HCT116 (cell line): ENCODE data around the gene ZNF79. TPM values are rescaled to one million over a fixed set of nuclear protein-coding genes. Genes with fewer than 3 reads are reported as not detected.
A peak's percentile ranks its signal among the peaks of the same experiment; 100 is the strongest.

Source experiments
- ATAC-seq: fragments of 200-7000 bp; cut with Tn5 transposase; 2 replicates; pipeline ENCODE4 v1.9.1; 2020; ENCODE audit warnings: mild to moderate bottlenecking, moderate library complexity
- BruUV-seq: library from RNA; stranded (reverse); fragments of 400-500 nt; replicated peaks from 2 replicates; lab custom pipeline; 2021; lab: Mats Ljungman, UMichigan
- CTCF ChIA-PET: fragments of 300-600 bp; sonication (Branson Sonifier 250); formaldehyde crosslinking; loops from one replicate; lab custom pipeline; 2021; ENCODE audit warnings: antibody characterized with exemption; lab: Charles Lee
- POLR2A ChIA-PET: fragments of 300-600, 350-600 bp; sonication (Branson Sonifier 250); formaldehyde crosslinking; loops from one replicate; lab custom pipeline; 2021; ENCODE audit warnings: antibody characterized with exemption; lab: Charles Lee
- RAD21 ChIA-PET, 2 experiments: fragments of 300-600 bp; sonication (Branson Sonifier 250); formaldehyde crosslinking; loops; one replicate each; lab custom pipeline; 2023; ENCODE audit warnings: low total read pairs in 2 of 2; ENCODE audit not compliant: uncharacterized antibody in 2 of 2, unreplicated experiment in 2 of 2, low non-redundant PET in 1 of 2; lab: Charles Lee
- DNase-seq: peaks from one replicate; pipeline ENCODE4 v3.0.0-alpha.2; 2010; ENCODE audit warnings: low read depth, low spot score
- H2AFZ ChIP-seq: fragments of 200-600 bp; shearing (Covaris generic), sonication (generic); 2 replicates; pipeline ENCODE4 v1.6.1; 2017; ENCODE audit warnings: low read depth, mixed run types, mixed read lengths, antibody characterized with exemption, low read length; ENCODE audit not compliant: poor library complexity, severe bottlenecking
- H3K27ac ChIP-seq: 2 replicates; pipeline ENCODE4 v1.5.1; 2012; ENCODE audit warnings: low read depth, low read length
- H3K27me3 ChIP-seq: fragments of 200-600 bp; sonication (generic); 2 replicates; pipeline ENCODE4 v1.6.1; 2016; ENCODE audit warnings: mixed run types, low read length, mixed read lengths; ENCODE audit not compliant: insufficient read depth
- H3K36me3 ChIP-seq, 2 experiments: fragments of 200-500 bp in 1 of 2; fragments of 200-600 bp in 1 of 2; sonication (Bioruptor generic) in 1 of 2; sonication (generic) in 1 of 2; 2 replicates each; pipeline versions ENCODE4 v1.5.1 to v1.6.1; 2014 to 2016; ENCODE audit warnings: low read length in 2 of 2, inconsistent platforms in 1 of 2, mixed read lengths in 1 of 2, mixed run types in 1 of 2; ENCODE audit not compliant: insufficient read depth in 2 of 2, control insufficient read depth in 1 of 2
- H3K4me1 ChIP-seq, 2 experiments: fragments of 200-600 bp in 1 of 2; sonication (generic) in 1 of 2; 2 replicates each; pipeline versions ENCODE4 v1.5.1 to v1.6.1; 2012 to 2017; ENCODE audit warnings: low read length in 2 of 2, inconsistent platforms in 1 of 2, mild to moderate bottlenecking in 1 of 2, mixed read lengths in 1 of 2, mixed run types in 1 of 2, moderate library complexity in 1 of 2; ENCODE audit not compliant: insufficient read depth in 2 of 2, control insufficient read depth in 1 of 2
- H3K4me2 ChIP-seq: fragments of 200-600 bp; sonication (generic); 2 replicates; pipeline ENCODE4 v1.6.1; 2017; ENCODE audit warnings: mixed run types, low read length, mixed read lengths
- H3K4me3 ChIP-seq, 2 experiments: fragments of 200-600 bp in 1 of 2; sonication (generic) in 1 of 2; replicated peaks in 1 of 2; 2 replicates each; pipeline ENCODE4 v1.5.1; 2011 to 2016; ENCODE audit warnings: low read length in 2 of 2, control low read depth in 1 of 2, low read depth in 1 of 2, mild to moderate bottlenecking in 1 of 2, mixed read lengths in 1 of 2, mixed run types in 1 of 2
- H3K79me2 ChIP-seq: fragments of 200-600 bp; sonication (generic); 2 replicates; pipeline ENCODE4 v1.6.1; 2017; ENCODE audit warnings: mild to moderate bottlenecking, mixed run types, low read length, moderate library complexity, mixed read lengths; ENCODE audit not compliant: insufficient read depth
- H3K9ac ChIP-seq: fragments of 200-600 bp; sonication (generic); 2 replicates; pipeline ENCODE4 v1.6.1; 2016; ENCODE audit warnings: low read length, mixed read lengths
- H3K9me2 ChIP-seq: fragments of 200-600 bp; sonication (generic), shearing (Covaris generic); 2 replicates; pipeline ENCODE4 v1.6.1; 2017; ENCODE audit warnings: mixed run types, mild to moderate bottlenecking, moderate library complexity; ENCODE audit not compliant: insufficient read depth
- H3K9me3 ChIP-seq, 2 experiments: fragments of 200-500 bp in 1 of 2; fragments of 200-600 bp in 1 of 2; sonication (Bioruptor generic) in 1 of 2; sonication (generic) in 1 of 2; 2 replicates each; pipeline ENCODE4 v1.6.1; 2014 to 2017; ENCODE audit warnings: low read length in 2 of 2, mixed read lengths in 2 of 2, inconsistent platforms in 1 of 2, low read depth in 1 of 2, mild to moderate bottlenecking in 1 of 2, mixed run types in 1 of 2, moderate library complexity in 1 of 2; ENCODE audit not compliant: control insufficient read depth in 1 of 2, insufficient read depth in 1 of 2
- H4K20me1 ChIP-seq: fragments of 200-600 bp; sonication (generic), shearing (Covaris generic); 2 replicates; pipeline ENCODE4 v1.6.1; 2017; ENCODE audit warnings: mixed run types, mild to moderate bottlenecking, moderate library complexity; ENCODE audit not compliant: insufficient read depth
- ATF3 ChIP-seq: IDR thresholded peaks from 2 replicates; pipeline ENCODE4 v1.6.1; 2012
- CTCF ChIP-seq, 3 experiments: fragments of 200-600 bp in 1 of 3; sonication (generic) in 1 of 3; IDR thresholded peaks in 2 of 3; conservative IDR thresholded peaks in 1 of 3; 2 replicates each; pipeline ENCODE4 v1.5.1; 2012 to 2017; ENCODE audit warnings: low read depth in 2 of 3, low read length in 2 of 3, antibody characterized with exemption in 1 of 3, borderline replicate concordance in 1 of 3, control low read depth in 1 of 3, mild to moderate bottlenecking in 1 of 3, mixed read lengths in 1 of 3, mixed run types in 1 of 3, moderate library complexity in 1 of 3; ENCODE audit not compliant: insufficient read depth in 1 of 3
- ELF1 ChIP-seq: IDR thresholded peaks from 2 replicates; pipeline ENCODE4 v1.6.1; 2012; ENCODE audit warnings: low read depth, borderline replicate concordance
- EZH2phosphoT487 ChIP-seq: fragments of 200-600 bp; IDR thresholded peaks from 2 replicates; pipeline ENCODE4 v1.6.1; 2018; ENCODE audit warnings: antibody characterized with exemption, borderline replicate concordance
- JUND ChIP-seq: IDR thresholded peaks from 2 replicates; pipeline ENCODE4 v1.6.1; 2012
- MAX ChIP-seq: IDR thresholded peaks from 2 replicates; pipeline ENCODE4 v1.6.1; 2012
- POLR2A ChIP-seq: IDR thresholded peaks from 2 replicates; pipeline ENCODE4 v1.7.0; 2011; ENCODE audit warnings: borderline replicate concordance; ENCODE audit not compliant: insufficient read depth, insufficient read length; ENCODE audit errors: extremely low read depth
- RAD21 ChIP-seq: IDR thresholded peaks from 2 replicates; pipeline ENCODE4 v1.6.1; 2012; ENCODE audit warnings: low read depth, mild to moderate bottlenecking
- REST ChIP-seq: IDR thresholded peaks from 2 replicates; pipeline ENCODE4 v1.6.1; 2012; ENCODE audit warnings: low read depth
- YY1 ChIP-seq: IDR thresholded peaks from 2 replicates; pipeline ENCODE4 v1.6.1; 2011; ENCODE audit warnings: low read length, low read depth, moderate library complexity, mild to moderate bottlenecking; ENCODE audit not compliant: insufficient replicate concordance; ENCODE audit errors: extremely low read depth
- intact Hi-C: fragments of 100-400 bp; cut with micrococcal nuclease; formaldehyde crosslinking; loops from 2 replicates; pipeline ENCODE4 v1.10.0; 2022
- total RNA-seq: library from RNA; stranded (reverse); gene quantifications from one replicate; pipeline ENCODE4 v1.2.1, GENCODE V29; 2021; ENCODE audit not compliant: unreplicated experiment

Gene ZNF79
- total RNA-seq, 1 experiment from 2014 or later = 5.3 TPM

GRCh38 chr9:127418037-127418471, 6.1 kb upstream of the ZNF79 start:
- BruUV-seq = no TSS peak
- H3K79me2 ChIP-seq = no peaks in the 10 kb centered on the region; the same call in 1 of the 2 replicates
- intact Hi-C loops = no loop called here
- no peaks in the 10 kb centered on the region for H3K27me3 ChIP-seq
- TF ChIP-seq RAD21 = peak; percentile 32; the same call in 1 of the 2 replicates
- no peak for TF ChIP-seq ATF3
- TF ChIP-seq CTCF (IDR thresholded peaks at IDR 0.05 in 2 of 3, conservative IDR thresholded peaks at IDR 0.05 in 1 of 3; ENCODE audit: borderline replicate concordance in 1 of 3, insufficient read depth in 1 of 3, low read depth in 2 of 3, low read length in 2 of 3) = peak; percentile 34 to 49 (median 36); a peak in 5 of 6 replicates
- TF ChIP-seq, all 23 proteins: peak for 2
- Histone ChIP-seq H3K27ac (no peak overlapping the region), H3K9ac (no peak overlapping the region), H3K36me3 (no peaks in the 10 kb centered on the region), H3K9me2 (no peaks in the 10 kb centered on the region), H3K4me2 (no peak overlapping the region), H3K9me3 (no peaks in the 10 kb centered on the region), H3K4me1 (peaks cover 3 to 37% of the 10 kb centered on the region in 2 experiments; a peak in 3 of 4 replicates), H2AFZ (no peak overlapping the region), H4K20me1 (no peaks in the 10 kb centered on the region), H3K4me3 (no peak overlapping the region)
- CTCF ChIA-PET = interaction anchor here (1.4 kb wide), 1 partner anchor 204 kb away, joined by 4 read pairs; no protein-coding TSS in a partner anchor
- peak; percentile 15 for DNase-seq
- POLR2A ChIA-PET = interaction anchor here (0.8 kb wide), 1 partner anchor 21 kb away, joined by 3 read pairs; the partner anchor contains the start of gene SLC2A8
- ATAC-seq = peak; percentile 85
- RAD21 ChIA-PET = no interaction called here

GRCh38 chr9:127419348-127419747, 4.8 kb upstream of the ZNF79 start:
- H3K9ac ChIP-seq = no peak overlapping the region
- no peak overlapping the region for H3K4me2 ChIP-seq
- ChIA-PET RAD21 (no interaction called here), POLR2A (no interaction called here), CTCF (no interaction called here)
- no peak overlapping the region for H2AFZ ChIP-seq
- peaks cover 3 to 39% of the 10 kb centered on the region in 2 experiments; a peak in 3 of 4 replicates for H3K4me1 ChIP-seq
- ATAC-seq = no peak
- no peaks in the 10 kb centered on the region for H4K20me1 ChIP-seq
- no peaks in the 10 kb centered on the region for H3K36me3 ChIP-seq
- no peak overlapping the region for H3K4me3 ChIP-seq
- no peaks in the 10 kb centered on the region for H3K9me3 ChIP-seq
- H3K27me3 ChIP-seq = no peaks in the 10 kb centered on the region
- H3K9me2 ChIP-seq = no peaks in the 10 kb centered on the region
- intact Hi-C loops = no loop called here
- no peak for DNase-seq
- H3K79me2 ChIP-seq = peaks cover 9% of the 10 kb centered on the region
- no peak overlapping the region for H3K27ac ChIP-seq
- BruUV-seq = no TSS peak
- TF ChIP-seq REST (no peak), MAX (no peak), POLR2A (no peak), EZH2phosphoT487 (no peak), YY1 (no peak), JUND (no peak), CTCF (IDR thresholded peaks at IDR 0.05 in 2 of 3, conservative IDR thresholded peaks at IDR 0.05 in 1 of 3; ENCODE audit: borderline replicate concordance in 1 of 3, insufficient read depth in 1 of 3, low read depth in 2 of 3, low read length in 2 of 3) (no peak), ELF1 (no peak)
